Endothelial cell of umbilical vein (primary cell): ENCODE data around the gene LYRM1. TPM values are rescaled to one million over a fixed set of nuclear protein-coding genes. Genes with fewer than 3 reads are reported as not detected.

Experiments
- BruUV-seq: library from RNA; stranded (reverse); fragments of 400-500 nt; replicated peaks from 2 replicates; lab custom pipeline; 2021; lab: Mats Ljungman, UMichigan
- CTCF ChIA-PET: fragments of 300-600, 350-600 bp; sonication (Branson Sonifier 250); formaldehyde crosslinking; loops from one replicate; lab custom pipeline; 2021; ENCODE audit warnings: antibody characterized with exemption, inconsistent platforms; lab: Charles Lee
- POLR2A ChIA-PET: fragments of 300-600, 350-600 bp; sonication (Branson Sonifier 250); formaldehyde crosslinking; loops from one replicate; lab custom pipeline; 2021; ENCODE audit warnings: antibody characterized with exemption, inconsistent platforms; lab: Charles Lee
- DNase-seq: peaks from one replicate; pipeline ENCODE4 v3.0.0-alpha.2; 2011; ENCODE audit warnings: low read depth, low spot score
- FAIRE-seq: peaks from 2 replicates; lab custom pipeline; 2011; peaks lifted over from hg19 to GRCh38; lab: Jason Lieb, UNC
- H2AFZ ChIP-seq: 2 replicates; pipeline ENCODE4 v1.6.0; 2012; ENCODE audit warnings: low read depth, low read length, control low read depth, inconsistent platforms
- H3K27ac ChIP-seq: 2 replicates; pipeline ENCODE4 v1.5.1; 2011; ENCODE audit warnings: low read depth, mild to moderate bottlenecking, control low read depth, low read length, moderate library complexity; ENCODE audit not compliant: insufficient read depth
- H3K27me3 ChIP-seq, 2 experiments: 2 replicates each; pipeline versions ENCODE4 v1.6.0 to v1.6.1; 2011; ENCODE audit warnings: low read length in 2 of 2, mixed read lengths in 1 of 2; ENCODE audit not compliant: control insufficient read depth in 2 of 2, insufficient read depth in 2 of 2
- H3K36me3 ChIP-seq, 2 experiments: 2 replicates in 1 of 2; 3 replicates in 1 of 2; pipeline ENCODE4 v1.5.1; 2011; ENCODE audit warnings: low read length in 2 of 2, mild to moderate bottlenecking in 1 of 2, moderate library complexity in 1 of 2; ENCODE audit not compliant: control insufficient read depth in 2 of 2, insufficient read depth in 2 of 2; ENCODE audit errors: extremely low read depth in 1 of 2
- H3K4me1 ChIP-seq: 3 replicates; pipeline ENCODE4 v1.5.1; 2011; ENCODE audit warnings: mild to moderate bottlenecking, low read length; ENCODE audit not compliant: control insufficient read depth, insufficient read depth; ENCODE audit errors: extremely low read depth
- H3K4me2 ChIP-seq: 2 replicates; pipeline ENCODE4 v1.6.1; 2011; ENCODE audit warnings: low read length, control low read depth, mixed read lengths; ENCODE audit not compliant: insufficient read depth
- H3K4me3 ChIP-seq, 3 experiments: fragments of 200-600 bp in 1 of 3; sonication (generic), shearing (Covaris generic) in 1 of 3; replicated peaks in 1 of 3; 2 replicates each; pipeline ENCODE4 v1.5.1; 2011 to 2016; ENCODE audit warnings: control low read depth in 3 of 3, low read length in 3 of 3, mild to moderate bottlenecking in 2 of 3, inconsistent platforms in 1 of 3, low read depth in 1 of 3, moderate library complexity in 1 of 3; ENCODE audit not compliant: insufficient read depth in 1 of 3
- H3K79me2 ChIP-seq: 2 replicates; pipeline ENCODE4 v1.6.0; 2012; ENCODE audit warnings: low read length, inconsistent platforms; ENCODE audit not compliant: control insufficient read depth, insufficient read depth
- H3K9ac ChIP-seq: replicated peaks from 2 replicates; pipeline ENCODE3; 2011; ENCODE audit warnings: low read length, control low read depth; ENCODE audit not compliant: insufficient read depth; ENCODE audit errors: extremely low read depth
- H3K9me1 ChIP-seq: replicated peaks from 3 replicates; pipeline ENCODE4 v1.6.0; 2011; ENCODE audit warnings: mild to moderate bottlenecking, low read length; ENCODE audit not compliant: control insufficient read depth, insufficient read depth; ENCODE audit errors: extremely low read depth
- H3K9me3 ChIP-seq: replicated peaks from 2 replicates; pipeline ENCODE4 v1.5.1; 2012; ENCODE audit warnings: low read length, inconsistent platforms; ENCODE audit not compliant: control insufficient read depth, insufficient read depth
- H4K20me1 ChIP-seq: replicated peaks from 2 replicates; pipeline ENCODE3; 2011; ENCODE audit warnings: mild to moderate bottlenecking, low read length; ENCODE audit not compliant: control insufficient read depth, insufficient read depth; ENCODE audit errors: extremely low read depth
- EZH2 ChIP-seq: IDR thresholded peaks from 2 replicates; pipeline ENCODE4 v1.6.1; 2012; ENCODE audit warnings: borderline replicate concordance, low read depth, mild to moderate bottlenecking, moderate library complexity, low read length, inconsistent platforms; ENCODE audit not compliant: severe bottlenecking
- GATA2 ChIP-seq: IDR thresholded peaks from 2 replicates; pipeline ENCODE4 v1.7.0; 2011; ENCODE audit warnings: low read depth, mild to moderate bottlenecking, moderate library complexity, mixed read lengths, low read length; ENCODE audit not compliant: insufficient read length, insufficient read depth
- JUN ChIP-seq: IDR thresholded peaks from 2 replicates; pipeline ENCODE4 v1.6.1; 2011; ENCODE audit warnings: borderline replicate concordance, low read depth; ENCODE audit not compliant: insufficient read length, insufficient read depth
- POLR2AphosphoS5 ChIP-seq: IDR thresholded peaks from 2 replicates; pipeline ENCODE4 v1.6.1; 2012; ENCODE audit warnings: low read depth, mild to moderate bottlenecking, control low read depth, low read length, moderate library complexity; ENCODE audit not compliant: insufficient read depth
- dilution Hi-C: fragments of 300-500 bp; cut with MboI; formaldehyde crosslinking; loops from one replicate; pipeline ENCODE4 v1.15.0; 2019; ENCODE audit warnings: low sequenced_read_pairs; ENCODE audit not compliant: extremely low pct_ligation_motif_present
- intact Hi-C: fragments of 100-400 bp; cut with micrococcal nuclease; formaldehyde crosslinking; loops from one replicate; pipeline ENCODE4 v1.10.0; 2022
- polyA plus RNA-seq, 4 experiments: library from polyadenylated mRNA; depleted of rRNA in 3 of 4; stranded (reverse) in 3 of 4; unstranded in 1 of 4; fragments of >200 nt; gene quantifications; 2 replicates each; pipeline versions ENCODE4 v1.2.1 to v1.2.3, GENCODE V29; 2011 to 2012; ENCODE audit warnings: missing spikeins in 1 of 4
- total RNA-seq: library from RNA; stranded (reverse); gene quantifications from 2 replicates; pipeline ENCODE4 v1.2.3, GENCODE V29; 2021
- TF ChIP-seq, protein P1 (sequence below), 2 donors: IDR thresholded peaks; 1 replicate in 1 of 2; 2 replicates in 1 of 2; pipeline ENCODE4 v1.5.1; 2011; ENCODE audit warnings: low read length in 2 of 2, mild to moderate bottlenecking in 2 of 2, moderate library complexity in 2 of 2, control low read depth in 1 of 2, inconsistent platforms in 1 of 2, low read depth in 1 of 2; ENCODE audit not compliant: insufficient read depth in 1 of 2; ENCODE audit errors: extremely low read depth in 1 of 2

LYRM1 gene
- total and polyA plus RNA-seq, 2 donors (not counting 3 experiments of a cell fraction or from before 2014, with no cell fraction given): 20.4 to 28.4 TPM

DNA sequence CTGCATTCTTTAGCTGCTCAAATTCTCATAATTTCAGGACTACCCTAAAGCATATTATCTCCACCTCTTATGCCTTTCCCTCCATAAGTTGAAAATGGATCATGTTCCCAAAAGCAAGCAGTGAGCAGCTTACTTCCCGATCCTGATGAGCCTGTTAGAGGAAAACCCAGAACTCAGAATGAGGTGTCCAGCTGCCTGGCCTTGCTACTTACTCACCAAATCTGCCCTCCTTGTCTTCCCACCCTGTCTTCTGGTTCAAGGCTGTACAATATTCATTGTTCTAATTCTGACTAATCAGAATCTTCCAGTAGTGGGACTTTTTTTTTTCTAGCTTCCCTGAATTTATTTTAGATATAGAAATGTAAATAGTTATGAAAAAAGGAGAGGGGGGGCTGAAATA is 10.8 kb downstream of the LYRM1 start:
- Histone ChIP-seq H3K4me1 (peaks cover 63% of the 10 kb centered on the region), H3K9me1 (no peaks in the 10 kb centered on the region), H4K20me1 (no peaks in the 10 kb centered on the region), H3K27ac (peak overlapping the region; percentile 99), H3K36me3 (no peaks in the 10 kb centered on the region), H3K9ac (peak overlapping the region; percentile 94), H3K79me2 (no peaks in the 10 kb centered on the region), H3K27me3 (no peaks in the 10 kb centered on the region), H3K4me3 (peak overlapping the region in 1 of 3 experiments; percentile 12), H3K4me2 (peak overlapping the region; percentile 62), H3K9me3 (no peaks in the 10 kb centered on the region), H2AFZ (no peak overlapping the region)
- ChIA-PET POLR2A (interaction anchor here (0.6 to 3.3 kb wide), 4 partner anchors 9 to 164 kb away, joined by 3 to 12 read pairs (median 5); partner anchors contain the start of genes DCUN1D3 and LYRM1), CTCF (interaction anchor here (0.9 to 1.5 kb wide), 4 partner anchors 8 to 137 kb away, joined by 3 to 4 read pairs (median 4); no protein-coding TSS in a partner anchor)
- intact Hi-C loops: loop anchor here (2.0 kb wide), 1 partner anchor 33 kb away; no protein-coding TSS in a partner anchor
- TF ChIP-seq GATA2: no peak
- TF ChIP-seq EZH2: no peak
- TF ChIP-seq, protein P1, sequence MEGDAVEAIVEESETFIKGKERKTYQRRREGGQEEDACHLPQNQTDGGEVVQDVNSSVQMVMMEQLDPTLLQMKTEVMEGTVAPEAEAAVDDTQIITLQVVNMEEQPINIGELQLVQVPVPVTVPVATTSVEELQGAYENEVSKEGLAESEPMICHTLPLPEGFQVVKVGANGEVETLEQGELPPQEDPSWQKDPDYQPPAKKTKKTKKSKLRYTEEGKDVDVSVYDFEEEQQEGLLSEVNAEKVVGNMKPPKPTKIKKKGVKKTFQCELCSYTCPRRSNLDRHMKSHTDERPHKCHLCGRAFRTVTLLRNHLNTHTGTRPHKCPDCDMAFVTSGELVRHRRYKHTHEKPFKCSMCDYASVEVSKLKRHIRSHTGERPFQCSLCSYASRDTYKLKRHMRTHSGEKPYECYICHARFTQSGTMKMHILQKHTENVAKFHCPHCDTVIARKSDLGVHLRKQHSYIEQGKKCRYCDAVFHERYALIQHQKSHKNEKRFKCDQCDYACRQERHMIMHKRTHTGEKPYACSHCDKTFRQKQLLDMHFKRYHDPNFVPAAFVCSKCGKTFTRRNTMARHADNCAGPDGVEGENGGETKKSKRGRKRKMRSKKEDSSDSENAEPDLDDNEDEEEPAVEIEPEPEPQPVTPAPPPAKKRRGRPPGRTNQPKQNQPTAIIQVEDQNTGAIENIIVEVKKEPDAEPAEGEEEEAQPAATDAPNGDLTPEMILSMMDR (IDR thresholded peaks at IDR 0.05; ENCODE audit: extremely low read depth in 1 of 2, insufficient read depth in 1 of 2, low read depth in 1 of 2, low read length in 2 of 2): no peak
- DNase-seq (peak; percentile 81), FAIRE-seq (no peak)
- BruUV-seq: TSS peak; percentile 54
- dilution Hi-C loops: no loop called here

DNA sequence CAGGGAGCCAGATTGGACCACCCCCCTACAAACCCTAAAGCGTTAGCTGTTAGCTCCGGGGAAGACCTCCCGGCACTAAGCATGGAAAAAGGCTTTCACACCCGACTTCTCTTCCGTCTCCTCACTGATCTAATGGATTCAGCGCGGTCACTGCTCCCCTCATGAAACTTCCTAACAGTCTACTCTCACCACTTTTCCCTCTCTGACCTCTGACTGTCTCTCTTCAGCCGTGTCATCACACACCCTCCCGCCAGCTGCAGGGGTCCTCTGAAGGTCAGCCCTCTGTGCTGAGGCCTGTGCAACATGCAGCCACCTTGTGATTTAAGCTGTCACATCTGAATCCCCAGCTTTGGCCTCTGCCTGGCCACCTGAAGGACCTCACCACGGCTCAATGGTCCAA is 15.7 kb downstream of the LYRM1 start:
- H2AFZ ChIP-seq: no peak overlapping the region
- FAIRE-seq (no peak), DNase-seq (no peak)
- no peaks in the 10 kb centered on the region for H4K20me1 ChIP-seq
- intact Hi-C loops (no loop called here), dilution Hi-C loops (no loop called here)
- no peaks in the 10 kb centered on the region for H3K9me1 ChIP-seq
- H3K9ac ChIP-seq: no peak overlapping the region
- ChIA-PET POLR2A (no interaction called here), CTCF (interaction anchor here (1.1 kb wide), 1 partner anchor 66 kb away, joined by 3 read pairs; no protein-coding TSS in a partner anchor)
- no TSS peak for BruUV-seq
- H3K27ac ChIP-seq: no peak overlapping the region
- no peak overlapping the region for H3K4me3 ChIP-seq
- H3K36me3 ChIP-seq: peaks cover 0 to 6% of the 10 kb centered on the region in 2 experiments
- H3K9me3 ChIP-seq: no peaks in the 10 kb centered on the region
- H3K27me3 ChIP-seq: no peaks in the 10 kb centered on the region
- H3K79me2 ChIP-seq: no peaks in the 10 kb centered on the region
- TF ChIP-seq, protein P1 (IDR thresholded peaks at IDR 0.05; ENCODE audit: extremely low read depth in 1 of 2, insufficient read depth in 1 of 2, low read depth in 1 of 2, low read length in 2 of 2): no peak
- TF ChIP-seq POLR2AphosphoS5 (no peak), JUN (no peak)
- peaks cover 20% of the 10 kb centered on the region for H3K4me1 ChIP-seq
- no peak overlapping the region for H3K4me2 ChIP-seq
